PC-3 (cell line): ENCODE measurements around the gene MICB. TPM values are rescaled to one million over a fixed set of nuclear protein-coding genes. Genes with fewer than 3 reads are reported as not detected.
A peak's percentile ranks its signal among the peaks of the same experiment; 100 is the strongest.

ENCODE experiments used
- ATAC-seq: fragments of 200-7000 bp; cut with Tn5 transposase; 2 replicates; pipeline ENCODE4 v1.9.1; 2020; ENCODE audit warnings: mild to moderate bottlenecking, moderate library complexity
- BruUV-seq: library from RNA; stranded (reverse); fragments of 400-500 nt; replicated peaks from 2 replicates; lab custom pipeline; 2021; lab: Mats Ljungman, UMichigan
- CTCF ChIA-PET: fragments of 300-600 bp; sonication (Branson Sonifier 250); formaldehyde crosslinking; loops from one replicate; lab custom pipeline; 2022; ENCODE audit warnings: antibody characterized with exemption; lab: Charles Lee
- POLR2A ChIA-PET: fragments of 300-600 bp; sonication (Branson Sonifier 250); formaldehyde crosslinking; loops from one replicate; lab custom pipeline; 2022; ENCODE audit warnings: antibody characterized with exemption; ENCODE audit not compliant: unreplicated experiment; lab: Charles Lee
- DNase-seq: peaks from one replicate; pipeline ENCODE4 v3.0.0-alpha.2; 2015
- H2AFZ ChIP-seq: fragments of 300-600 bp; sonication (generic); 2 replicates; pipeline ENCODE4 v1.6.0; 2016; ENCODE audit warnings: antibody characterized with exemption, low read length
- H3F3A ChIP-seq: fragments of 300-600 bp; sonication (generic); one replicate; pipeline ENCODE4 v1.6.0; 2017; ENCODE audit warnings: antibody characterized with exemption, low read length, control low read depth, mild to moderate bottlenecking; ENCODE audit not compliant: unreplicated experiment
- H3K27ac ChIP-seq: fragments of 300-600 bp; sonication (generic); 2 replicates; pipeline ENCODE4 v1.5.1; 2016; ENCODE audit warnings: mild to moderate bottlenecking, low read length
- H3K27me3 ChIP-seq: fragments of 300-600 bp; sonication (generic); 2 replicates; pipeline ENCODE4 v1.6.1; 2016; ENCODE audit warnings: low read length, mixed read lengths
- H3K36me3 ChIP-seq: fragments of 300-600 bp; sonication (generic); 2 replicates; pipeline ENCODE4 v1.6.1; 2016; ENCODE audit warnings: low read depth, mixed run types, low read length, mixed read lengths
- H3K4me1 ChIP-seq: fragments of 300-600 bp; sonication (generic); 2 replicates; pipeline ENCODE4 v1.5.1; 2016; ENCODE audit warnings: low read length; ENCODE audit not compliant: insufficient read depth
- H3K4me2 ChIP-seq: fragments of 300-600 bp; sonication (generic); 2 replicates; pipeline ENCODE4 v1.6.0; 2016; ENCODE audit warnings: low read length
- H3K4me3 ChIP-seq: fragments of 300-600 bp; sonication (generic); 2 replicates; pipeline ENCODE4 v1.5.1; 2016; ENCODE audit warnings: mild to moderate bottlenecking, low read length, mixed read lengths
- H3K79me2 ChIP-seq: fragments of 300-600 bp; sonication (generic); 2 replicates; pipeline ENCODE4 v1.6.1; 2017; ENCODE audit warnings: low read length, mixed read lengths
- H3K9ac ChIP-seq: fragments of 300-600 bp; sonication (generic); 2 replicates; pipeline ENCODE4 v1.6.0; 2016; ENCODE audit warnings: mild to moderate bottlenecking, low read length
- H3K9me2 ChIP-seq: fragments of 300-600 bp; sonication (generic); replicated peaks from 2 replicates; pipeline ENCODE4 v1.6.1; 2016; ENCODE audit warnings: mixed run types, low read length, mixed read lengths
- H3K9me3 ChIP-seq: fragments of 300-600 bp; sonication (generic); 2 replicates; pipeline ENCODE4 v1.6.1; 2016; ENCODE audit warnings: low read length, mixed read lengths
- H4K20me1 ChIP-seq: fragments of 300-600 bp; sonication (generic); 2 replicates; pipeline ENCODE4 v1.6.1; 2016; ENCODE audit warnings: low read length, mixed read lengths
- CTCF ChIP-seq: fragments of 300-600 bp; sonication (generic); conservative IDR thresholded peaks from 2 replicates; pipeline ENCODE4 v1.5.1; 2017; ENCODE audit warnings: antibody characterized with exemption, low read depth, mild to moderate bottlenecking, low read length
- EZH2 ChIP-seq: fragments of 300-600 bp; sonication (generic); IDR thresholded peaks from one replicate; pipeline ENCODE4 v1.6.1; 2017; ENCODE audit warnings: antibody characterized with exemption, mild to moderate bottlenecking, low read length; ENCODE audit not compliant: unreplicated experiment
- EZH2phosphoT487 ChIP-seq: fragments of 300-600 bp; sonication (generic); IDR thresholded peaks from 2 replicates; pipeline ENCODE4 v1.6.1; 2018; ENCODE audit warnings: mild to moderate bottlenecking, antibody characterized with exemption, low read length, borderline replicate concordance
- intact Hi-C: fragments of 100-400 bp; cut with micrococcal nuclease; formaldehyde crosslinking; loops from 2 replicates; pipeline ENCODE4 v1.9.0; 2023
- total RNA-seq: library from RNA; depleted of rRNA; stranded (reverse); fragments of >200 nt; gene quantifications from 2 replicates; pipeline ENCODE4 v1.2.3, GENCODE V29; 2014

Gene MICB
- total RNA-seq, 1 experiment from 2014 or later: 25.6 TPM

- peaks cover 18% of the 10 kb centered on the region for H3K4me1 ChIP-seq
- H4K20me1 ChIP-seq: no peaks in the 10 kb centered on the region
- H3K4me3 ChIP-seq: peak overlapping the region; percentile 76
- peak overlapping the region; percentile 96 for H3K4me2 ChIP-seq
- no peaks in the 10 kb centered on the region for H3K9me3 ChIP-seq
- H3K9me2 ChIP-seq: no peaks in the 10 kb centered on the region
- H3K9ac ChIP-seq: peak overlapping the region; percentile 97
- no peaks in the 10 kb centered on the region for H3F3A ChIP-seq
- H3K36me3 ChIP-seq: peaks cover 8% of the 10 kb centered on the region; the same call in 1 of the 2 replicates
- H3K79me2 ChIP-seq: peaks cover 28% of the 10 kb centered on the region
- ChIA-PET CTCF (interaction anchor here (0.6 to 2.1 kb wide), 4 partner anchors 50 to 279 kb away, joined by 3 to 9 read pairs (median 4); no protein-coding TSS in a partner anchor), POLR2A (interaction anchor here (0.6 to 0.7 kb wide), 2 partner anchors 85 to 1426 kb away, joined by 3 read pairs; no protein-coding TSS in a partner anchor)
- H3K27ac ChIP-seq: peak overlapping the region; percentile 41
- H3K27me3 ChIP-seq: no peaks in the 10 kb centered on the region
- no peak for DNase-seq
- H2AFZ ChIP-seq: peak overlapping the region; percentile 54
- TSS peak; percentile 58 for BruUV-seq
- TF ChIP-seq CTCF (no peak), EZH2 (no peak), EZH2phosphoT487 (no peak)
- intact Hi-C loops: loop anchor here (5.0 kb wide), 1 partner anchor 119 kb away; the partner anchor contains the start of genes CSNK2B and LY6G5B
- ATAC-seq: no peak
Observed at GRCh38 chr6:31547727-31548543, 50.0 kb downstream of the MICB start.

GRCh38 chr6:31548544-31548873 lies 50.6 kb downstream of the MICB start:
- H3F3A ChIP-seq: no peaks in the 10 kb centered on the region
- CTCF ChIA-PET: interaction anchor here (0.9 kb wide), 1 partner anchor 50 kb away, joined by 5 read pairs; no protein-coding TSS in a partner anchor
- no peak for TF ChIP-seq CTCF
- no peak for TF ChIP-seq EZH2
- no peak for TF ChIP-seq EZH2phosphoT487

More at GRCh38 chr6:31548544-31548873, 50.6 kb downstream of the MICB start:
- H3K36me3 ChIP-seq: peaks cover 13% of the 10 kb centered on the region
- intact Hi-C loops: loop anchor here (5.0 kb wide), 1 partner anchor 119 kb away; the partner anchor contains the start of genes CSNK2B and LY6G5B
- BruUV-seq: no TSS peak
- peaks cover 23% of the 10 kb centered on the region for H3K79me2 ChIP-seq
- POLR2A ChIA-PET: no interaction called here
- no peaks in the 10 kb centered on the region for H3K9me2 ChIP-seq
- H3K9me3 ChIP-seq: no peaks in the 10 kb centered on the region
- H3K9ac ChIP-seq: peak overlapping the region; percentile 97
- no peak overlapping the region for H3K27ac ChIP-seq
- peak overlapping the region; percentile 76 for H3K4me3 ChIP-seq
- peak overlapping the region; percentile 54 for H2AFZ ChIP-seq
- peaks cover 14% of the 10 kb centered on the region for H3K4me1 ChIP-seq
- ATAC-seq (no peak), DNase-seq (no peak)
- no peaks in the 10 kb centered on the region for H3K27me3 ChIP-seq
- H3K4me2 ChIP-seq: peak overlapping the region; percentile 96
- no peaks in the 10 kb centered on the region for H4K20me1 ChIP-seq
